Right lobe of liver (tissue), 6 donors: ENCODE data around the gene ZDHHC5. TPM values are rescaled to one million over a fixed set of nuclear protein-coding genes. Genes with fewer than 3 reads are reported as not detected.

Source experiments
- ATAC-seq, 4 donors: fragments of 200-7000 bp; cut with Tn5 transposase; one replicate each; pipeline ENCODE4 v1.9.1; 2020; ENCODE audit warnings: mild to moderate bottlenecking in 4 of 4, moderate library complexity in 4 of 4
- DNase-seq, 3 donors: peaks; one replicate each; pipeline ENCODE4 v3.0.0-alpha.2; 2020
- H3K27ac ChIP-seq, 3 donors: fragments of 200-600 bp; one replicate each; pipeline ENCODE4 v1.8.0; 2022
- H3K27me3 ChIP-seq, 2 donors: fragments of 200-600 bp; one replicate each; pipeline ENCODE4 v1.8.0; 2022
- H3K36me3 ChIP-seq, 4 donors: fragments of 200-600 bp; sonication (generic) in 1 of 4; one replicate each; pipeline versions ENCODE4 v1.5.1 to v1.8.0; 2017 to 2022; ENCODE audit warnings: control low read depth in 1 of 4
- H3K4me1 ChIP-seq, 4 donors: fragments of 200-600 bp; sonication (generic) in 1 of 4; one replicate each; pipeline versions ENCODE4 v1.5.1 to v1.8.0; 2017 to 2022; ENCODE audit warnings: control low read depth in 1 of 4
- H3K4me3 ChIP-seq, 3 donors: fragments of 200-600 bp; one replicate each; pipeline ENCODE4 v1.8.0; 2022
- H3K9me3 ChIP-seq, 4 donors: fragments of 200-600 bp; sonication (generic) in 1 of 4; one replicate each; pipeline versions ENCODE4 v1.5.1 to v1.8.0; 2017 to 2022; ENCODE audit warnings: control low read depth in 1 of 4
- POLR2A ChIP-seq: fragments of 450-650 bp; IDR thresholded peaks from one replicate; pipeline ENCODE4 v1.6.1; 2017; ENCODE audit warnings: antibody characterized with exemption, mild to moderate bottlenecking
- WGBS: methylation state at CpG from one replicate; pipeline ENCODE4 v1.1.6; 2018; ENCODE audit warnings: low coverage, low lambda C conversion rate; ENCODE audit not compliant: insufficient coverage; ENCODE audit errors: missing lambda C conversion rate; 5-methylcytosine and 5-hydroxymethylcytosine counted together
- intact Hi-C, 2 donors: fragments of 100-400 bp; cut with DNase I; formaldehyde crosslinking; loops; one replicate each; pipeline versions ENCODE4 v1.11.2 to v1.14.1; 2022
- total RNA-seq, 6 experiments: library from RNA; depleted of rRNA in 2 of 6; stranded (reverse); fragments of >200 nt in 2 of 6; fragmentation: NEBNext Ultra II Directional in 3 of 6; extraction: Animal tissue kit (Norgen Biotek cat#: 25700) in 3 of 6; gene quantifications; one replicate each; pipeline versions ENCODE4 v1.1.0 to v1.2.4, GENCODE V29; 2016 to 2023
- TF ChIP-seq, protein P1 (sequence below), 4 donors: fragments of 200-600 bp in 3 of 4; fragments of 450-650 bp in 1 of 4; IDR thresholded peaks; one replicate each; pipeline versions ENCODE4 v1.5.1 to v1.8.0; 2016 to 2022; ENCODE audit warnings: antibody characterized with exemption in 4 of 4, mild to moderate bottlenecking in 2 of 4
- donor health status: DM: no; HTN: yes; CAD: no.
- donor health status: DM: no; HTN: no; CAD: no.
- donor health status: DM: no; HTN: no; CAD: no.
- donor health status: DM: no; HTN: yes; CAD: no.
- donor health status: DM: no; HTN: yes; CAD: no.

ZDHHC5 gene
- total RNA-seq, 6 experiments from 2014 or later, result 27.0 to 35.7 (median 33.6) TPM

DNA sequence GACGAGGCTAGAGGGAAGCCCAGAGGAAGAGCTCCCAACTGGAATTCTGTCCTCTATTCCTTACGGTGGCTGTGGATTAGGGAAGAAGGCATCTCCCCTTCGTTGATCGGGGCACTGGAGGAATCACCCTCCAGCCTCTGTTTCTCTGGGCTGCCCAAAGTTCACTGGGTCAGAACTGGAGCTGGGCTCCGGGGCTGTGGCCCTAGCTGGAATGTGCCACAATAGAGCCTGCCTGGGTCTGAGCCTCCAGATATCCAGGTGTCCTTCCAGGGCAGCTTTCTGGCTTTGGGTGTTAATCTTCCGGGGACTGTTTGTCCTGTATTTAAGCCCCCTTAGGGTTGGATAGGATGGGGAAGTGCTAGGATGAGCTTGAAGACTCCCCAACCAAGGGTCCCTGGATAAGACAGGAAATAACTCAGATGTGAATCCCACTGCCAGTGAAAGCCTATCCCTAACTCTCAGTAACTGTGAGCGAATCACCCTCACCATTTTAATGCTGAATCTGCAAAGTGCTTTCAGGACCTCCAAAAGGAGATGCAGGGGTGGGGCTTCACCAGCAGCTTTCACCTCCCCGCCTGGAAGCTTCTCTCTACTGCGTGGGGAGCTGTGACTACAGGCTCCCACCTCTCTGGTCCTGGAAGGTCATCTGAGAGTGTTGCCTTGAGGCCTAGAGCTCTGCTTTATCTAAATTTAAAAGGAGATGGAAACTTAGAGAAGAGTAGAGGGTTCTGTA, 27.7 kb upstream of the ZDHHC5 start:
- 69% methylated on average over 5 of the region's 9 CpGs for WGBS
- intact Hi-C loops, result loop anchor here (5.0 to 10.0 kb wide), 3 partner anchors 73 to 295 kb away; partner anchors contain the start of genes RTN4RL2 (in 1 of the 2) and UBE2L6 (in 1 of the 2)
- Histone ChIP-seq H3K27ac (peak overlapping the region in 2 of 3 donors; percentile 47 to 53), H3K4me3 (peak overlapping the region in 2 of 3 donors; percentile 59 to 64), H3K4me1 (peaks cover 0 to 33% (median 8%) of the 10 kb centered on the region in 4 donors), H3K27me3 (no peaks in the 10 kb centered on the region), H3K9me3 (no peaks in the 10 kb centered on the region), H3K36me3 (no peaks in the 10 kb centered on the region)
- peak in 3 of 4 donors; percentile 6 to 31 (median 16) for ATAC-seq
- no peak for DNase-seq
- TF ChIP-seq POLR2A, result no peak
- TF ChIP-seq, protein P1, sequence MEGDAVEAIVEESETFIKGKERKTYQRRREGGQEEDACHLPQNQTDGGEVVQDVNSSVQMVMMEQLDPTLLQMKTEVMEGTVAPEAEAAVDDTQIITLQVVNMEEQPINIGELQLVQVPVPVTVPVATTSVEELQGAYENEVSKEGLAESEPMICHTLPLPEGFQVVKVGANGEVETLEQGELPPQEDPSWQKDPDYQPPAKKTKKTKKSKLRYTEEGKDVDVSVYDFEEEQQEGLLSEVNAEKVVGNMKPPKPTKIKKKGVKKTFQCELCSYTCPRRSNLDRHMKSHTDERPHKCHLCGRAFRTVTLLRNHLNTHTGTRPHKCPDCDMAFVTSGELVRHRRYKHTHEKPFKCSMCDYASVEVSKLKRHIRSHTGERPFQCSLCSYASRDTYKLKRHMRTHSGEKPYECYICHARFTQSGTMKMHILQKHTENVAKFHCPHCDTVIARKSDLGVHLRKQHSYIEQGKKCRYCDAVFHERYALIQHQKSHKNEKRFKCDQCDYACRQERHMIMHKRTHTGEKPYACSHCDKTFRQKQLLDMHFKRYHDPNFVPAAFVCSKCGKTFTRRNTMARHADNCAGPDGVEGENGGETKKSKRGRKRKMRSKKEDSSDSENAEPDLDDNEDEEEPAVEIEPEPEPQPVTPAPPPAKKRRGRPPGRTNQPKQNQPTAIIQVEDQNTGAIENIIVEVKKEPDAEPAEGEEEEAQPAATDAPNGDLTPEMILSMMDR (IDR thresholded peaks at IDR 0.05), result no peak

DNA sequence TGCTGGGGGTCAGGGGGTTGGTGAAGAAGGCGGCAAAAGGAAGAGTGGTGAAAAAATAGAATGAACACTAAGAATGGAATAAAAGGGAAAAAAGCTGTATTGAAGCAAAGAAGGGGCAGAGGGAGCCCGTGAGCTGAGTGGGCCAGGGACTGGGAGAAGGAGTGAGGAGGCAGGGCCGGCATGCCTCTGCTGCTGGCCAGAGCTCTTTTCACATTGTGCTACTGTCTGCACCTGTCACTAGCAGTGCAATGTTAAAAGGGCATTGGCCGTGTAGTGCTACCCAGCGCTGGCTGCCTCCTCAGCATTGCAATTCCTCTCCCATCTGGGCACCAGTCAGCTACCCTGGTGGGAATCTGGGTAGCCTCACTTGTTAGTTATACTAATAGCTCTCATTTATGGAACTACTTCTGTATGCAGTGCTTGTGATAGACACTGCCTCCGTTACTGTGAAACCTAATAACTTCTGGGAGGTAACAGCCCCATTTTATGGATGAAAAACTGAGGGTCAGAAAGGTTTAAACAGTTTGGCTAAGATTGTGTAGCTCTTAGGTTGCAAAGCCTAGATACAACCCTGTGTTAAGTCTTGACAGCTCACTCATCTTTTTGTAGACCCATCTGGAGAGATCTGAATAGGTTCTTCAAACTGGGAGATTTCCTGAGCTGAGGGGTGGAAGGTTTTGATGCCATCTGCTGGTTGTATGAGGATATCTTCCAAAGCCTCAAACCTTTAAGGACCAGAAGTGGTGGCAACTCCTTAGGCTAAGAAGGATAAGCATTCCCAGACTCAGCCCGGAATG, 26.7 kb upstream of the ZDHHC5 start:
- H3K4me3 ChIP-seq, result no peak overlapping the region
- no peak for TF ChIP-seq POLR2A
- TF ChIP-seq, protein P1 (IDR thresholded peaks at IDR 0.05), result peak; percentile 46 to 57 (median 55)
- no peaks in the 10 kb centered on the region for H3K36me3 ChIP-seq
- 36% methylated on average over 5 of the region's 7 CpGs for WGBS
- H3K4me1 ChIP-seq, result peaks cover 0 to 33% (median 8%) of the 10 kb centered on the region in 4 donors
- DNase-seq (peak in 1 of 3 donors; percentile 51), ATAC-seq (peak; percentile 51 to 65 (median 61))
- peaks cover 0 to 2% of the 10 kb centered on the region in 2 donors for H3K27me3 ChIP-seq
- intact Hi-C loops, result loop anchor here (5.0 to 10.0 kb wide), 3 partner anchors 74 to 296 kb away; partner anchors contain the start of genes RTN4RL2 (in 1 of the 2) and UBE2L6 (in 1 of the 2)
- no peaks in the 10 kb centered on the region for H3K9me3 ChIP-seq
- peak overlapping the region in 1 of 3 donors; percentile 53 for H3K27ac ChIP-seq

DNA sequence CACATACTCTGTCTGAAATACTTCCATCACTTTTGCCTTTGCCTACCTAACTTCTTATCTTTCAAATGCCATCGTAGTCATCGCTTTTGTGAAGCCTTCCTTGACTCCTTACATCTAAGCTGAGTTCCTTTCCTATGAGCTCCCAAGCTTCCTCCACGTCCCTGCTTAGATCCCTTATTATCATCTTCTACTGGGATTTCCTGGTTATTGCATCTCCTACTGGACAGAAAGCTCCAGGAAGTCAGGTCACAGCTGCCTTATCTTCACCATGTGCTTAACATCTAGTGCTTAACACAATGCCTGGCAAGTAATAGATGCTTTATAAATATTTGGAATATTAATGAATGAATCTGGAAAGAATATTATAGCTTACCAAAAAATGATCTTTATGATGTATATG, 24.1 kb upstream of the ZDHHC5 start:
- TF ChIP-seq, protein P1 (IDR thresholded peaks at IDR 0.05), result no peak
- no peak for DNase-seq
- Histone ChIP-seq H3K9me3 (no peaks in the 10 kb centered on the region), H3K27ac (no peak overlapping the region), H3K27me3 (peaks cover 0 to 11% of the 10 kb centered on the region in 2 donors), H3K4me1 (peaks cover 0 to 38% (median 8%) of the 10 kb centered on the region in 4 donors), H3K36me3 (no peaks in the 10 kb centered on the region), H3K4me3 (no peak overlapping the region)
- intact Hi-C loops, result loop anchor here (5.0 to 10.0 kb wide), 3 partner anchors 77 to 299 kb away; partner anchors contain the start of genes RTN4RL2 (in 1 of the 2) and UBE2L6 (in 1 of the 2)
- 65% methylated on average over 3 of the region's 3 CpGs for WGBS
- no peak for ATAC-seq
